Transverse colon (tissue), 4 donors: ENCODE data around the gene GAD2. TPM values are rescaled to one million over a fixed set of nuclear protein-coding genes. Genes with fewer than 3 reads are reported as not detected.

Source experiments
- DNase-seq: peaks from one replicate; pipeline ENCODE4 v3.0.0-alpha.2; 2019
- H3K27ac ChIP-seq, 4 donors: fragments of 200-600 bp; sonication (generic); 2 replicates each; pipeline ENCODE4 v1.5.1; 2016 to 2018; ENCODE audit warnings: inconsistent platforms in 4 of 4
- H3K27me3 ChIP-seq: fragments of 200-600 bp; sonication (generic); 2 replicates; pipeline ENCODE4 v1.5.1; 2017; ENCODE audit warnings: inconsistent platforms
- H3K36me3 ChIP-seq, 4 donors: fragments of 200-600 bp; sonication (generic); 2 replicates each; pipeline ENCODE4 v1.5.1; 2017 to 2019; ENCODE audit warnings: inconsistent platforms in 4 of 4
- H3K4me1 ChIP-seq, 4 donors: fragments of 200-600 bp; sonication (generic); 2 replicates each; pipeline ENCODE4 v1.5.1; 2017 to 2020; ENCODE audit warnings: inconsistent platforms in 4 of 4
- H3K4me3 ChIP-seq, 4 donors: fragments of 200-600 bp; sonication (generic); 1 replicate in 1 of 4; 2 replicates in 3 of 4; pipeline versions ENCODE4 v1.5.1 to v1.6.1; 2017 to 2019; ENCODE audit warnings: inconsistent platforms in 4 of 4
- H3K9me3 ChIP-seq, 2 donors: fragments of 200-600 bp; sonication (generic); 2 replicates each; pipeline ENCODE4 v1.5.1; 2017 to 2019; ENCODE audit warnings: inconsistent platforms in 2 of 2
- EP300 ChIP-seq: sonication (generic); formaldehyde crosslinking; IDR thresholded peaks from one replicate; pipeline ENCODE4 v1.6.1; 2017; ENCODE audit warnings: antibody characterized with exemption, low read depth
- POLR2A ChIP-seq: fragments of 450-650 bp; IDR thresholded peaks from one replicate; pipeline ENCODE4 v1.6.1; 2016; ENCODE audit warnings: antibody characterized with exemption, mild to moderate bottlenecking, moderate library complexity
- POLR2AphosphoS5 ChIP-seq, 3 donors: sonication (generic); formaldehyde crosslinking; IDR thresholded peaks; one replicate each; pipeline ENCODE4 v1.6.1; 2016; ENCODE audit warnings: antibody characterized with exemption in 3 of 3
- WGBS, 2 donors: methylation state at CpG; one replicate each; pipeline ENCODE4 v1.1.5; 2018; ENCODE audit warnings: low coverage in 1 of 2; 5-methylcytosine and 5-hydroxymethylcytosine counted together
- in situ Hi-C, 4 donors: fragments of 200-750 bp; cut with MboI; loops; one replicate each; pipeline versions ENCODE4 v1.15.0 to v1.15.1; 2017; ENCODE audit warnings: low sequenced_read_pairs in 3 of 4, low pct_ligation_motif_present in 1 of 4, low pct_unique_long_range_greater_than_20kb in 1 of 4
- intact Hi-C: fragments of 100-400 bp; cut with DNase I; formaldehyde crosslinking; loops from one replicate; pipeline ENCODE4 v1.15.1; 2023; ENCODE audit warnings: low total_unique reads
- total RNA-seq, 4 donors: library from RNA; depleted of rRNA; stranded (reverse); fragments of >200 nt; gene quantifications; one replicate each; pipeline ENCODE4 v1.1.0, GENCODE V29; 2016
- TF ChIP-seq, protein P1 (sequence below), 5 experiments: fragments of 200-600 bp in 3 of 5; fragments of 450-650 bp in 2 of 5; sonication (generic) in 3 of 5; IDR thresholded peaks; 1 replicate in 2 of 5; 2 replicates in 3 of 5; pipeline ENCODE4 v1.5.1; 2016 to 2017; ENCODE audit warnings: antibody characterized with exemption in 5 of 5, inconsistent platforms in 3 of 5, mild to moderate bottlenecking in 2 of 5, moderate library complexity in 1 of 5

Gene GAD2
- total RNA-seq, 4 donors from 2014 or later: not detected

DNA sequence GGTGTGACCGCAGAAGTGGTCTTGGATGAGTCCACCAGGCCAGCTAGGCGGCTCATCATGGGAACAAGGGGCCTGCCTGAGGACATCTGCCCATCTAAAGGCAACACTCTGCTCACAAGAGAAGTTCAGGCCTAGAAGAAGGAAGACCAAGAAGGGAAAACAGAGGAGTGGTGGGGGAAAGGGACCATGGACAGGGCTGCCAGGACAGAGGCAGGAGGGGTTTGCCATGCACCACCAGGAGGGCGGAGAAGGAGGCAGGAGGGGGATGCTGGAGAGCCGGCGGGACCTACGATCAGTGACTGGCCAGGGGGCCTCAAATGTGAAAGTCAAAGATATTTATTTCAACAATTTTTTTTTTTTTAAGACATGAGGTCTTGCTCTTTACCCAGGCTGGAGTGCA lies 33.1 kb downstream of the GAD2 start:
- intact Hi-C loops: no loop called here
- Histone ChIP-seq H3K4me3 (no peak overlapping the region), H3K27me3 (peaks cover 3% of the 10 kb centered on the region), H3K4me1 (no peaks in the 10 kb centered on the region), H3K27ac (no peak overlapping the region), H3K36me3 (no peaks in the 10 kb centered on the region), H3K9me3 (no peaks in the 10 kb centered on the region)
- DNase-seq: no peak
- TF ChIP-seq, protein P1, sequence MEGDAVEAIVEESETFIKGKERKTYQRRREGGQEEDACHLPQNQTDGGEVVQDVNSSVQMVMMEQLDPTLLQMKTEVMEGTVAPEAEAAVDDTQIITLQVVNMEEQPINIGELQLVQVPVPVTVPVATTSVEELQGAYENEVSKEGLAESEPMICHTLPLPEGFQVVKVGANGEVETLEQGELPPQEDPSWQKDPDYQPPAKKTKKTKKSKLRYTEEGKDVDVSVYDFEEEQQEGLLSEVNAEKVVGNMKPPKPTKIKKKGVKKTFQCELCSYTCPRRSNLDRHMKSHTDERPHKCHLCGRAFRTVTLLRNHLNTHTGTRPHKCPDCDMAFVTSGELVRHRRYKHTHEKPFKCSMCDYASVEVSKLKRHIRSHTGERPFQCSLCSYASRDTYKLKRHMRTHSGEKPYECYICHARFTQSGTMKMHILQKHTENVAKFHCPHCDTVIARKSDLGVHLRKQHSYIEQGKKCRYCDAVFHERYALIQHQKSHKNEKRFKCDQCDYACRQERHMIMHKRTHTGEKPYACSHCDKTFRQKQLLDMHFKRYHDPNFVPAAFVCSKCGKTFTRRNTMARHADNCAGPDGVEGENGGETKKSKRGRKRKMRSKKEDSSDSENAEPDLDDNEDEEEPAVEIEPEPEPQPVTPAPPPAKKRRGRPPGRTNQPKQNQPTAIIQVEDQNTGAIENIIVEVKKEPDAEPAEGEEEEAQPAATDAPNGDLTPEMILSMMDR (IDR thresholded peaks at IDR 0.05): no peak
- TF ChIP-seq POLR2AphosphoS5 (IDR thresholded peaks at IDR 0.05) (no peak), POLR2A (no peak), EP300 (no peak)
- 74 to 91% methylated on average over 4 to 6 of the region's 6 CpGs for WGBS, 2 donors
- in situ Hi-C loops: loop anchor here in 1 of 4 donors (25.0 kb wide), 1 partner anchor 362 kb away; no protein-coding TSS in a partner anchor

DNA sequence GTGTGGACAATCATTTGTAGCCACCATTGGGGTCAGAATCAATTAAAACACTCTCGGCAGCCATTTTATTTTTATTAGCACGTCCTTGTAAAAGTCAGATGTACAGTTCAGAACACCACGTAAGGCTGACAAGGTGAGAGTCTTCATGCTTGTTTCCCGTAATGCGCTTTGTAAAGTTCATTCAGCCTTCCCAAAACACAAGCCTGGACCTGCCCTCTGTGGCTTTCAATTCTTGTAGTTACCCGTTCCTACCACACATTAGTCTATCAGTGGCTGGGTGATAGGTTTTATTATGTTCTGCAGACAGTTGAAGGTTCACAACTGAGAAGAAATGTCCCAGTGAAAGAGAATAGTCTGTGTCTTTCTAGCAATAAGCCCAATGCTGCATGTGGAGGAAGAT lies 35.4 kb downstream of the GAD2 start:
- in situ Hi-C loops: loop anchor here in 1 of 4 donors (25.0 kb wide), 1 partner anchor 365 kb away; no protein-coding TSS in a partner anchor
- DNase-seq: no peak
- intact Hi-C loops: no loop called here
- H3K4me3 ChIP-seq: no peak overlapping the region
- no peaks in the 10 kb centered on the region for H3K4me1 ChIP-seq
- H3K36me3 ChIP-seq: no peaks in the 10 kb centered on the region
- WGBS, 2 donors: 84% methylated on average over 6 of the region's 6 CpGs
- no peaks in the 10 kb centered on the region for H3K9me3 ChIP-seq
- TF ChIP-seq POLR2A (no peak), EP300 (no peak), POLR2AphosphoS5 (IDR thresholded peaks at IDR 0.05) (no peak)
- TF ChIP-seq, protein P1 (IDR thresholded peaks at IDR 0.05): no peak
- H3K27me3 ChIP-seq: peaks cover 3% of the 10 kb centered on the region
- no peak overlapping the region for H3K27ac ChIP-seq

DNA sequence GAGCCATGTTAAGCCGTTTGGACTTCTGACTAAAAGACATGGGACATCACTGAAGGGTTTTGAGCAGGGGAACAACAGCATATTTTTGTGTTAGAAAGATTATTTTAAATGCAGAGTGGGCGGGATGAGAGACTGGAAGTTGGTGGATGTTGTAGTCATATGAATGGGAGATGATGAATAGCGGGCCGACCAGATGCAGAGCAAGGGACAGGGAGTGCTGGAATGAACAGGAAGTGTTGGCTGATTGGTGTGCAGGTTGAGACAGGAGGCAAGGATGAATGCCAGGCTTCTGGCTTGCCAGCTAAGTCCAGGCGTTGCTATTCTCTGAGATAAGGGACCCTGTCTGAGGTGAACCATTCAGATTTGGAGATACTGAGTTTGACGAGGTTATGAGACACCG lies 38.0 kb downstream of the GAD2 start:
- Histone ChIP-seq H3K9me3 (no peaks in the 10 kb centered on the region), H3K36me3 (no peaks in the 10 kb centered on the region), H3K27ac (no peak overlapping the region), H3K4me3 (no peak overlapping the region), H3K27me3 (peaks cover 3% of the 10 kb centered on the region), H3K4me1 (no peaks in the 10 kb centered on the region)
- 68 to 76% methylated on average over 6 to 7 of the region's 7 CpGs for WGBS, 2 donors
- DNase-seq: no peak
- intact Hi-C loops: no loop called here
- TF ChIP-seq, protein P1 (IDR thresholded peaks at IDR 0.05): no peak
- TF ChIP-seq POLR2AphosphoS5 (IDR thresholded peaks at IDR 0.05) (no peak), POLR2A (no peak), EP300 (no peak)
- in situ Hi-C loops: loop anchor here in 1 of 4 donors (25.0 kb wide), 1 partner anchor 367 kb away; no protein-coding TSS in a partner anchor

DNA sequence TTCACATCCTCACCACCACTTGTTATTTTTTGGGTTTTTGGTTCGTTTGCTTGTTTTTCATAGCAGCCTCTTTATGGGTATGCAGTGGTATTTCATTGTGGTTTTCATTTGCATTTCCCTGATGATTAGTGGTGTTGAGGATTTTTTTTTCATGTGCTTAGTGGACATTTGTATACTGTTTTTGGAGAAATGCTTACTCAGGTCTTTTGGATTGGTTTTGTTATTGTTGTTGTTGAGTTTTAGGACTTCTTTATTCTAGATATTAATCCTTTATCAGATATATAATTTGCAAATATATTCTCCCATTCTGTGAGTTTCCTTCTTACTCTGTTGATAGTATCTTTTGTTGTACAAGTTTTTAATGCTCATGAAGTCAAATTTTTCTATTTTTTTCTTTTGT lies 42.8 kb downstream of the GAD2 start:
- in situ Hi-C loops: loop anchor here in 1 of 4 donors (25.0 kb wide), 1 partner anchor 372 kb away; no protein-coding TSS in a partner anchor
- Histone ChIP-seq H3K27ac (no peak overlapping the region), H3K4me1 (no peaks in the 10 kb centered on the region), H3K27me3 (peaks cover 1% of the 10 kb centered on the region), H3K4me3 (no peak overlapping the region), H3K36me3 (no peaks in the 10 kb centered on the region), H3K9me3 (no peaks in the 10 kb centered on the region)
- 18 to 35% methylated on average over 1 of the region's 1 CpG for WGBS, 2 donors
- TF ChIP-seq, protein P1 (IDR thresholded peaks at IDR 0.05): no peak
- no peak for TF ChIP-seq POLR2AphosphoS5 (IDR thresholded peaks at IDR 0.05)
- TF ChIP-seq EP300: no peak
- no peak for TF ChIP-seq POLR2A
- intact Hi-C loops: no loop called here
- DNase-seq: no peak
